ENCODE data around the gene CUL9.

DNA sequence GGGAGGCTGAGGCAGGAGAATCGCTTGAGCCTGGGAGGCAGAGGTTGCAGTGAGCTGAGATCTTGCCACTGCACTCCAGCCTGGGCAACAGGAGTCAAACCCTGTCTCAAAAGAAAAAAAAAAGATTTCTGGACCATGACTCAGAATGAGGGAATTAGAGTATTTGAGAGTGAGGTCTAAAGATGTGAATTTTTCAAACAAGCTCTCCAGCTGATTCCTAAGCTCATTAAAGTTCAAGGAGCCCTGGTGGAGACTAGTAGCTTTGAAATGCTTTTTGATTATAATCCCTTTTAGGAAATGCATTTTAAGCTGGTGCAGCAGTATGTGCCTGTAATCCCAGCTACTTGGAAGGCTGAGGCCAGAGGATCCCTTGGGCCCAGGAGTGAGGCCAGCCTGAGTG is 32.7 kb upstream of the CUL9 start:
- no peak for TF ChIP-seq CTCF (IDR thresholded peaks at IDR 0.05)
- TF ChIP-seq POLR2A (IDR thresholded peaks at IDR 0.05) = no peak
